ENCODE results near the gene TRRAP.

Gene TRRAP

GRCh38 chr7:98907570-98907969, 29.2 kb downstream of the TRRAP start:
- no peak for DNase-seq
- TF ChIP-seq, protein P1, sequence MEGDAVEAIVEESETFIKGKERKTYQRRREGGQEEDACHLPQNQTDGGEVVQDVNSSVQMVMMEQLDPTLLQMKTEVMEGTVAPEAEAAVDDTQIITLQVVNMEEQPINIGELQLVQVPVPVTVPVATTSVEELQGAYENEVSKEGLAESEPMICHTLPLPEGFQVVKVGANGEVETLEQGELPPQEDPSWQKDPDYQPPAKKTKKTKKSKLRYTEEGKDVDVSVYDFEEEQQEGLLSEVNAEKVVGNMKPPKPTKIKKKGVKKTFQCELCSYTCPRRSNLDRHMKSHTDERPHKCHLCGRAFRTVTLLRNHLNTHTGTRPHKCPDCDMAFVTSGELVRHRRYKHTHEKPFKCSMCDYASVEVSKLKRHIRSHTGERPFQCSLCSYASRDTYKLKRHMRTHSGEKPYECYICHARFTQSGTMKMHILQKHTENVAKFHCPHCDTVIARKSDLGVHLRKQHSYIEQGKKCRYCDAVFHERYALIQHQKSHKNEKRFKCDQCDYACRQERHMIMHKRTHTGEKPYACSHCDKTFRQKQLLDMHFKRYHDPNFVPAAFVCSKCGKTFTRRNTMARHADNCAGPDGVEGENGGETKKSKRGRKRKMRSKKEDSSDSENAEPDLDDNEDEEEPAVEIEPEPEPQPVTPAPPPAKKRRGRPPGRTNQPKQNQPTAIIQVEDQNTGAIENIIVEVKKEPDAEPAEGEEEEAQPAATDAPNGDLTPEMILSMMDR (IDR thresholded peaks at IDR 0.05; ENCODE audit: low read depth, low read length, missing control alignments): no peak
- no peaks in the 10 kb centered on the region for H3K27me3 ChIP-seq (replicated peaks)
- H3K4me3 ChIP-seq (ENCODE audit: low read depth, low read length): no peak overlapping the region
- in situ Hi-C loops (cut with HindIII; ENCODE audit: low pct_ligation_motif_present, low sequenced_read_pairs): no loop called here
- H3K36me3 ChIP-seq (replicated peaks): peaks cover 69% of the 10 kb centered on the region
- no peak overlapping the region for H3K27ac ChIP-seq

DNA sequence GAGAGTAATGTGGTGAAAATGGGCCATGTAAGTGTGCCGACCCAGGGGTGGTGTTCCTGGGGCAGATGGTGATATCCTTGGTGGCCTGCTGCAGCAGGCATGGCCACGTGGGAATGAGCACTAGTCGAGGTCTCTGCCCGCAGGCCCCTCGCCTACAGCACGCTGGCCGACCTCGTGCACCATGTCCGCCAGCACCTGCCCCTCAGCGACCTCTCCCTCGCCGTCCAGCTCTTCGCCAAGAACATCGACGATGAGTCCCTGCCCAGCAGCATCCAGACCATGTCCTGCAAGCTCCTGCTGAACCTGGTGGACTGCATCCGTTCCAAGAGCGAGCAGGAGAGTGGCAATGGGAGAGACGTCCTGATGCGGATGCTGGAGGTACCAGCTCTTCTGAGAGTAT, 30.3 kb downstream of the TRRAP start:
- Histone ChIP-seq H3K36me3 (replicated peaks) (peaks cover 69% of the 10 kb centered on the region), H3K27me3 (replicated peaks) (no peaks in the 10 kb centered on the region), H3K4me3 (ENCODE audit: low read depth, low read length) (no peak overlapping the region), H3K27ac (no peak overlapping the region)
- no peak for DNase-seq
- TF ChIP-seq, protein P1 (IDR thresholded peaks at IDR 0.05; ENCODE audit: low read depth, low read length, missing control alignments): no peak
- in situ Hi-C loops (cut with HindIII; ENCODE audit: low pct_ligation_motif_present, low sequenced_read_pairs): no loop called here

GRCh38 chr7:98909487-98909886, 31.2 kb downstream of the TRRAP start:
- in situ Hi-C loops (cut with HindIII; ENCODE audit: low pct_ligation_motif_present, low sequenced_read_pairs): no loop called here
- Histone ChIP-seq H3K27ac (no peak overlapping the region), H3K36me3 (replicated peaks) (peaks cover 65% of the 10 kb centered on the region), H3K27me3 (replicated peaks) (no peaks in the 10 kb centered on the region), H3K4me3 (ENCODE audit: low read depth, low read length) (no peak overlapping the region)
- TF ChIP-seq, protein P1 (IDR thresholded peaks at IDR 0.05; ENCODE audit: low read depth, low read length, missing control alignments): no peak
- no peak for DNase-seq

DNA sequence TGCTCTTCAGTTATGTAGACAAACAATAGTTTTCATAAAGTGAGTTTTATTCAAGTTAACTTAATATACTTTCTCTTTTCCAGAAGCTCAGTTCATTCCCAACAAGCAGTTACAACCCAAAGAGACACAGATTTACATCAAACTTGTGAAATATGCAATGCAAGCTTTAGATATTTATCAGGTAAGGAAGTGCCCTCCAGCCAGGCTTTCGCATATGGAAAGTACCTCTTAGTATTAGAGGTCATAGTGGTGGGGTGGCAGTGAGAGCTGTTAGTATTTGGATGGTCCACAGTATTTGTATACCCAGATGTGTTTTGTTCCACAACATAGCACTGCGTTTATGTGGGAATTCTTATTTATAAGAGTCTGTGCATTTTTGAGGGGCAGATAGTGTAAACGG, 32.1 kb downstream of the TRRAP start:
- TF ChIP-seq, protein P1 (IDR thresholded peaks at IDR 0.05; ENCODE audit: low read depth, low read length, missing control alignments): no peak
- H3K4me3 ChIP-seq (ENCODE audit: low read depth, low read length): no peak overlapping the region
- no peaks in the 10 kb centered on the region for H3K27me3 ChIP-seq (replicated peaks)
- H3K36me3 ChIP-seq (replicated peaks): peaks cover 59% of the 10 kb centered on the region
- in situ Hi-C loops (cut with HindIII; ENCODE audit: low pct_ligation_motif_present, low sequenced_read_pairs): no loop called here
- DNase-seq: no peak
- H3K27ac ChIP-seq: no peak overlapping the region

DNA sequence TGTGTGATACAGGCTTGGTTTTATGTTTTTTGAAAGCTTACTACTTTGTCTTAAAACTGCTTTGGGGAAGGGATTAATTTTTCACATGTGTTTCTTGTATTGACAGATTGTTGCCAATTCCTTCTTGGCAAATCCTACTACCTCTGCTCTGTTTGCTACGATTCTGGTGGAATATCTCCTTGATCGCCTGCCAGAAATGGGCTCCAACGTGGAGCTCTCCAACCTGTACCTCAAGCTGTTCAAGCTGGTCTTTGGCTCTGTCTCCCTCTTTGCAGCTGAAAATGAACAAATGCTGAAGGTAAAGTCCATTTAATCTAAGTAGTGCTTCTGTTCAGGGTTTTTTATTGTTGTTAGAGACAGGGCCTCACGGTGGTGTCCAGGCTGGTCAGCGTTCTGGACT, 33.6 kb downstream of the TRRAP start:
- H3K36me3 ChIP-seq (replicated peaks): peaks cover 62% of the 10 kb centered on the region

GRCh38 chr7:98913026-98913425, 34.7 kb downstream of the TRRAP start:
- no peak for DNase-seq
- in situ Hi-C loops (cut with HindIII; ENCODE audit: low pct_ligation_motif_present, low sequenced_read_pairs): no loop called here
- Histone ChIP-seq H3K27ac (no peak overlapping the region), H3K4me3 (ENCODE audit: low read depth, low read length) (no peak overlapping the region), H3K36me3 (replicated peaks) (peaks cover 68% of the 10 kb centered on the region), H3K27me3 (replicated peaks) (no peaks in the 10 kb centered on the region)
- TF ChIP-seq, protein P1 (IDR thresholded peaks at IDR 0.05; ENCODE audit: low read depth, low read length, missing control alignments): no peak

More for the DNA sequence above, 33.6 kb downstream of the TRRAP start:
- Histone ChIP-seq H3K27ac (no peak overlapping the region), H3K4me3 (ENCODE audit: low read depth, low read length) (no peak overlapping the region), H3K27me3 (replicated peaks) (no peaks in the 10 kb centered on the region)
- in situ Hi-C loops (cut with HindIII; ENCODE audit: low pct_ligation_motif_present, low sequenced_read_pairs): no loop called here
- no peak for DNase-seq
- TF ChIP-seq, protein P1 (IDR thresholded peaks at IDR 0.05; ENCODE audit: low read depth, low read length, missing control alignments): no peak
